RWPE2 (cell line): Measurements from ENCODE around the gene SPOCK2.

Experiments
- ATAC-seq: fragments of 200-7000 bp; cut with Tn5 transposase; 3 replicates; pipeline ENCODE4 v1.9.1; 2021; ENCODE audit warnings: low read depth
- DNase-seq: peaks from one replicate; pipeline ENCODE4 v3.0.0-alpha.2; 2020; ENCODE audit warnings: low spot score
- H3K27ac ChIP-seq: fragments of 450-650 bp; 2 replicates; pipeline ENCODE4 v1.5.1; 2017; ENCODE audit warnings: mild to moderate bottlenecking; ENCODE audit not compliant: poor library complexity, severe bottlenecking
- H3K27me3 ChIP-seq: fragments of 250-450 bp; sonication (Bioruptor Pico); 2 replicates; pipeline ENCODE4 v1.5.1; 2021; ENCODE audit warnings: mild to moderate bottlenecking, moderate library complexity; ENCODE audit not compliant: insufficient read depth, poor library complexity, severe bottlenecking
- H3K36me3 ChIP-seq: fragments of 250-450 bp; sonication (Bioruptor Pico); 2 replicates; pipeline ENCODE4 v1.5.1; 2020; ENCODE audit warnings: low read depth, mild to moderate bottlenecking, moderate library complexity
- H3K4me1 ChIP-seq: fragments of 250-450 bp; sonication (Bioruptor Pico); 2 replicates; pipeline ENCODE4 v1.5.1; 2021; ENCODE audit warnings: mild to moderate bottlenecking, moderate library complexity; ENCODE audit not compliant: insufficient read depth, poor library complexity, severe bottlenecking
- H3K4me3 ChIP-seq: fragments of 250-450 bp; sonication (Bioruptor Pico); 2 replicates; pipeline ENCODE4 v1.5.1; 2021; ENCODE audit warnings: mild to moderate bottlenecking, moderate library complexity; ENCODE audit not compliant: severe bottlenecking
- H3K9me3 ChIP-seq: fragments of 250-450 bp; sonication (Bioruptor Pico); 2 replicates; pipeline ENCODE4 v1.5.1; 2021; ENCODE audit warnings: mild to moderate bottlenecking, moderate library complexity; ENCODE audit not compliant: severe bottlenecking
- TF ChIP-seq, protein P1 (sequence below): fragments of 450-650 bp; IDR thresholded peaks from one replicate; pipeline ENCODE4 v1.5.1; 2017; ENCODE audit warnings: mild to moderate bottlenecking, moderate library complexity; ENCODE audit not compliant: poor library complexity, severe bottlenecking

Gene SPOCK2

GRCh38 chr10:72009425-72010081, 78.8 kb downstream of the SPOCK2 start:
- DNase-seq, result peak; percentile 87
- Histone ChIP-seq H3K27ac (peak overlapping the region; percentile 93), H3K4me1 (peaks cover 22% of the 10 kb centered on the region), H3K36me3 (peaks cover 45% of the 10 kb centered on the region), H3K9me3 (no peaks in the 10 kb centered on the region), H3K4me3 (no peak overlapping the region), H3K27me3 (no peaks in the 10 kb centered on the region)
- ATAC-seq, result peak; percentile 76
- TF ChIP-seq, protein P1, sequence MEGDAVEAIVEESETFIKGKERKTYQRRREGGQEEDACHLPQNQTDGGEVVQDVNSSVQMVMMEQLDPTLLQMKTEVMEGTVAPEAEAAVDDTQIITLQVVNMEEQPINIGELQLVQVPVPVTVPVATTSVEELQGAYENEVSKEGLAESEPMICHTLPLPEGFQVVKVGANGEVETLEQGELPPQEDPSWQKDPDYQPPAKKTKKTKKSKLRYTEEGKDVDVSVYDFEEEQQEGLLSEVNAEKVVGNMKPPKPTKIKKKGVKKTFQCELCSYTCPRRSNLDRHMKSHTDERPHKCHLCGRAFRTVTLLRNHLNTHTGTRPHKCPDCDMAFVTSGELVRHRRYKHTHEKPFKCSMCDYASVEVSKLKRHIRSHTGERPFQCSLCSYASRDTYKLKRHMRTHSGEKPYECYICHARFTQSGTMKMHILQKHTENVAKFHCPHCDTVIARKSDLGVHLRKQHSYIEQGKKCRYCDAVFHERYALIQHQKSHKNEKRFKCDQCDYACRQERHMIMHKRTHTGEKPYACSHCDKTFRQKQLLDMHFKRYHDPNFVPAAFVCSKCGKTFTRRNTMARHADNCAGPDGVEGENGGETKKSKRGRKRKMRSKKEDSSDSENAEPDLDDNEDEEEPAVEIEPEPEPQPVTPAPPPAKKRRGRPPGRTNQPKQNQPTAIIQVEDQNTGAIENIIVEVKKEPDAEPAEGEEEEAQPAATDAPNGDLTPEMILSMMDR, result no peak

DNA sequence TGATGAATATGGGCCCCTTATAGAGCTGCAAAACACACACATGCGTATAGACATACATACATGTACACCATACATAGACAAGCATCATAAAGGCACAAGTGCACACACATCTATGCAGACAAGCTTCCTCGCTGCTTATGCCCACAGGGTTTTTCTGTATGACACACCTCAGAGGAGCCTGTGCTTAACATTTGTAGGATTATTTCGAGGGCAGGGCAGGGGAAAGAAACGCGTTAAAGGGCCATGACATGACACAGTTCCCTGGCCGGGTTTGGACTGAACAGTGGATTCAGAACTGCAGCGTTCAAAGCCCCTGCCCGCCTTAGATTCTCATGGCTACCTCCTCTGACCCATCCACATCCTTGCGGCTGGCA, 79.3 kb downstream of the SPOCK2 start:
- H3K27ac ChIP-seq, result peak overlapping the region; percentile 93
- ATAC-seq, result peak; percentile 68
- no peak for DNase-seq
- H3K9me3 ChIP-seq, result no peaks in the 10 kb centered on the region
- peaks cover 50% of the 10 kb centered on the region for H3K36me3 ChIP-seq
- H3K27me3 ChIP-seq, result no peaks in the 10 kb centered on the region
- TF ChIP-seq, protein P1, result no peak
- H3K4me1 ChIP-seq, result peaks cover 22% of the 10 kb centered on the region
- no peak overlapping the region for H3K4me3 ChIP-seq
